Esophagus squamous epithelium (tissue), 4 donors: ENCODE results near the gene MCM5.

ENCODE experiments used
- CTCF ChIP-seq, 6 experiments: fragments of 450-650 bp in 4 of 6; fragments of 200-600 bp in 2 of 6; sonication (generic) in 2 of 6; IDR thresholded peaks; one replicate each; pipeline ENCODE4 v1.5.1; 2016 to 2019; ENCODE audit warnings: antibody characterized with exemption in 6 of 6, mild to moderate bottlenecking in 4 of 6, moderate library complexity in 4 of 6
- POLR2A ChIP-seq, 4 donors: fragments of 450-650 bp; IDR thresholded peaks; one replicate each; pipeline ENCODE4 v1.6.1; 2017; ENCODE audit warnings: antibody characterized with exemption in 4 of 4, mild to moderate bottlenecking in 4 of 4, moderate library complexity in 3 of 4

GRCh38 chr22:35418731-35419130 is 18.8 kb downstream of the MCM5 start:
- TF ChIP-seq CTCF (IDR thresholded peaks at IDR 0.05) = no peak
- TF ChIP-seq POLR2A (IDR thresholded peaks at IDR 0.05) = no peak
